GM21526 (cell line): ENCODE measurements around the gene GET4.

Experiments
- ATAC-seq: cut with Tn5 transposase; IDR thresholded peaks from one replicate; pipeline ENCODE4 v1.9.1; 2021; ENCODE audit warnings: moderate library complexity; ENCODE audit not compliant: unreplicated experiment, low FRiP score

The GET4 gene

DNA sequence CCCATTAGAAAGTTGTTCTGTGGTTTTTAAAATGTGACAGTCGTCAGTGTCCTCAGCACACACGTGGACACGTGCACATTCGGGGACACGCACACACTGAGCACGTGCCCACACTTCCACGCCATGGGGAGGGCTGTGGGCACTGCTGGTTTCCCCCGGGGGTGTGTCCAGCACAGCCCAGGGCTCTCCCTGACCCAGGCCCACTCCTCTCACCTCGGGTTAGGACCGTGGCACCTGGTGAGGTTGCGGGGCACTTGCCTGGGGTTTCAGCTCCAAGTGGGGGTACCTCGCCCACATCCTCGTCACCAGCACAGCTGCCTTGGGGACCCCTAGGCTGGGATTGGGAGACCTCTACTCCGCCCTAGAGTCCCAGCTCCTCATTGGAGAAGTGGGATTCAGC, 20.7 kb downstream of the GET4 start:
- ATAC-seq = no peak

DNA sequence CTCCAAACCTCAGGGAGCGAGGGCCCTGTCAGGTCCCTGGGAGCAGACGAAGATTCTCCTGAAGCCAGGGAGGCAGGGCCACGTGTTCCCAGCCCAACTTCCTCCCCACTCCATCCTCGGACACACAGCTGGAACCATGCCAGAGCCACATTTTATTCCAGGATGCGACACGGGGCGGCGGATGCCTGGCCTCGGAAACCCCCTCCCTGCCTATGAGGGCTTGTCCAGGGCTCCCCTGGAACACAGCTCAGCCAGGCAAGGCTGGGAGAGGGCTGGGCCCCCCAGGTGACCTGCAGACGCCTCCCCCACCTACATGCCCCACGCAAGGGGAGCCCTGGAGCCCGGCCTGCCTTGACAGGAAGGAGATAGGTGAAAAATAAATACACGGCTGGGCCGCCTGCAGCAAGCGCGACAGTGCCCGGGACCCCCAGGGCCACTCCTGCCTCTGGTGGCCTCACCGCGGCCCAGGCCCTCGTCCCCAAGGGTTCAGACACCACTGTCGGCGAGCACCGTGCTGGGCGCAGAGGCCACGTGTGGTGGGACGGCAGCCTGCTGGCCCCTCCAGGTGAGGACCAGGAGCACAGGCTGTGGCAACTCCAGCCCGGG, 21.5 kb downstream of the GET4 start:
- no peak for ATAC-seq

DNA sequence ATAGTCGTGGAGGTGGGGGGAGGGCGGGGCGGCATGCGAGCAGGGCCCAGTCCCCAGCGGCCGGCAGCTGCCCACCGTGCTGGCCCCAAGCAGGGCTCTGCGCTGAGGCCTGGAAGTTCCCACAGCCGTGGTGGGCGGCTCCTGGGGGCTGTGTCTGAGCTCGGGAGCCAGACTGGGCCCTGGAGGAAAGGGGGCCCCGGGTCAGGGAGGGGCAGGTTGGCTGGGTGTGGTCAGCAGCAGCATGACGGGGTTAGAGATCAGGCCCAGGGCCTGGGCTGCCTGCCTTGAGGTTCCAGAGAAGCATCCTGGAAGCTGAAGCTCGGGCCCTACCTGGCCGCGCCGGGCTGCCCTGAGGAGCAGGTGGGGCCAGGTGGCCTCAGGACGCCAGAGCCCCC, 22.1 kb downstream of the GET4 start:
- no peak for ATAC-seq

DNA sequence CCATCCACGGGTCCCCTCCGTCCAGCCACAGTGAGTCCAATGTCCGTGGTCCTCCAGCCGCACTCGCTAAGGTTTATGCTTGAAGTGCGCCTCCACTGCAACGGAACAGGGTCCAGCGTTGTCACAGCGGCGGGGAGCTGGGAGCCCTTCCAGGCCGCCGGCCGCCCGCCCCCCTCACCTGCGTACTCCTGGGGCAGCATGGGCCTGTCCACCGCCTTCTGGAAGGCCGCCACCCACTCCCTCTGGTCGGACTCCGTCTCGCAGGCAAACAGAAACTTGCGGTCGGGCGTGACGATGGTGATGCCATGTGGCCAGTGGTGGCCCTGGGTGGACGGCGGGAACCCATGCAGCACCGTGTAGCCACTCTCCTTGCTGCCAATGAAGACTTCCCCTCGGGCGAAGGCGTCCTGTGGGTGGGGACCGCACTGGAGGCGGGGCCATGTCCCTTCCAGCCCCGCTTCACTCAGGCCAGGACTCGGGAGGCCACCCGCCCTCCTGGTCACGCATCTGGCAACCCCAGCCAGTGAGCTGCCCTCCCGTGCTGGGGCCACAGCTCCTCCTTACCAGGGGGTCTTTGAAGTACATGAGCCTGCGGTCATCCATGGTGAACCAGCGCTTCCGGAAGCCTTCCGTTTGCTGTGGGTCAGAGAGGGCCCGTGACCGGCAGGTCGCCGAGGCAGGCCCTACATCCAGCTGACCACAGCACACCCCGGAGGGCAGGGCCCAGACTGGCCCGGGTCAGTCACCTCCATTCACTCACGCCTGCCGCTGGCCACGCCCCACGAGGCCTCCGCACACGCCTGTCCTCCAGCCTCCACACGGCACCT, 22.7 kb downstream of the GET4 start:
- ATAC-seq = no peak

DNA sequence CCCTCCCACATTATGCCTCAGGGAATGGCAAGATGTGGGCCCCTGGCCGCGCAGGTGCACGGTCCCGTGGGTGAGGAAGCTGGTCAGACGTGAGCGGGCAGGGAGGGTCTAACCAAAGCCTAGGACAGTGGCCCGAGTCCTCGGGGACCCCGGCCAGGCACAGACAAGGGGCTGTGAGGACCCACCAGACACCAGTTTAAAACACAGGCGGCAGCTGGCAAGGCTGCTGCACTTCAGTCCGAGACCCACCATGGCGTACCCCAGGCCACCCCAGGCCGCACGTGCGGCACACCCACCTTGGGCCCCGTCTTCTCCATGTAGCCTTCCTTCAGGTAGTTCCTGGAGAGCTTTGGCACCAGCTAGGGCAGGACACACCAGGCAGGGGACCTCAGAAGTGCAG, 23.5 kb downstream of the GET4 start:
- ATAC-seq = no peak

DNA sequence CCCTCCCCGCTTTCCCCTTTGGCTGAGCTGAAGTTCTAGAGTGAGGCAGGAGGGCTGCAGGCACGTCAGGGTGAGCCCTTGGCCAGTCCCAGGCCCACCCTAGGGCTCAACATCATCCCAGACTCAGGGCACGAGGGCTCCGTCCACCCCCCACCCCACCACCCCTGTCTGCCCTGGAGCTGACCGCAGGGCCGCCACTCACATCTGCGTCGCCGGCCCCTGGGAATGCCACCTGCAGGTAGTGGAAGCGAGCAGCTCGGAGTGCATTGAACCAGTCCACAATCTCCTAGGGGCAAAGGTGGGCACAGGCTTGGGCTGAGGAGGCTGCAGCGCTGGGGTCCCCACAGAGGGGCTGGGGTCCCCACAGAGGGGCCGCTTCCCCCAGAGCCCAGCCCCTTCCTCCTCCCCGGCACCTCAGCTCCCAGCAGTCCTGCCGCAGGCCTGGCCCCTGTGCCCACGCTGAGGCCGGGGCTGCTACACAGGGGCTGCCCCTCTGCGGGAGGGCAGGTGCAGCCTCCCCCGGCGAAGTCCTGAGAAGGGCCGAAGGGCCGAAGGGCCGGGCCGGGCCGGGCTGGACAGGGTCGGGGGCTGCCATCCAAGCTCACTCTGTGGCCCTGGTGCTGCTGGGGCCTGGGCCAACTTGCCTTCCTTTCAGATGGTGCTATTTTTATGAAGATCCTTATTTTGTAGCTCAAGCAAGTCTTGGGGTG, 24.1 kb downstream of the GET4 start:
- no peak for ATAC-seq

DNA sequence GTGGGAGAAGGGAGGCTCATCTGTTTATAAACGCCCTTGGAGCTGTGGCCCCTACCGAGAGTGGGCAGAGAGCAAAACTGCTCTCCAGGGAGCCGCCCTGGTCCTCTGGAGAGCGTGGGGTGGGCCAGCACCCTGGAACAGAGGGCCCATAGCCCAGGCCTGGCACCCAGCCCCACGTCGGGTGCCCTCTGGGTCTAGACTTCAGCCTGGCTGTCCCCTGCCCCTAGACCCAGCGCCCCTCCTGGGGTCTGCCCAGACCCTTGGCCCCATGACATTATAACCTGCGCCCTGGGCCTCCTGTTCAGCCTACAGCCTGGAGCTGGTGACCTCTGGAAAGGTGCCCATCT, 24.7 kb downstream of the GET4 start:
- no peak for ATAC-seq

DNA sequence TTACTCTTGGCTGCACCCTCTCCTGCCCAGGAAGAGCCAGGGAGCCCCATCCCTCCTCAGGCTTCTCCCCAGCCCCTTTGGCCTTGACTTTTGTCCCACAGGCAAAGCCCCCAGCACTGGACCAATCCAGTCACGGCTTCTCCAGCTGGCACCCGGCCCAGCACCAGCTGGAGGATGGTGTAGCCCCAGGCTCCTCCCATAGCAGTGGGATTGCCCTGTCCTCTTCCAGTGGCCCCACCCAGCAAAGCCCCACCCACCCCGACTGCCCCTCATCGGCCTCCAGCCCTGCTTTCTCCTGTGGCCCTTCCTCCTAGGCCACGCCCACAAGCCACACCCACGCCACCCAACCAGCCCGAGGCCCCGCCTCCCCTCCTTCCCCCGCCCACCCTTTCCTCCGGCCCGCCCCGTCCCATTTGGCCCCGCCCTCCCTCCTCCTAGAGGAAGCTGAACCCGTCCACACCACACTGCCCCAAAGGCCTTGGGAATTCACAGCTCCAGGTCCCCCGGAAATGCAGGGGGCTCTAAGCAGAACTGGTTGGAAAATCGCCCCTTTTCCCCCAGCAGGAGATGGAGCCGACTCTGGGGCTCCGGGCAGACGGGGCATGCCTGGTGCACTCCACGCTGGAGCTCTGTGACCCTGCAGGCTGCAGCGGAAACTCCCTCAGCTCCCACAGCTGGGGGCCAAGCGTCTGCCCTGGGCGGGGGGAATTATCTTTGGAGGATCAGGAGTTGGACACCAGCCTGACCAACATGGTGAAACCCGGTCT, 25.2 kb downstream of the GET4 start:
- ATAC-seq = no peak

DNA sequence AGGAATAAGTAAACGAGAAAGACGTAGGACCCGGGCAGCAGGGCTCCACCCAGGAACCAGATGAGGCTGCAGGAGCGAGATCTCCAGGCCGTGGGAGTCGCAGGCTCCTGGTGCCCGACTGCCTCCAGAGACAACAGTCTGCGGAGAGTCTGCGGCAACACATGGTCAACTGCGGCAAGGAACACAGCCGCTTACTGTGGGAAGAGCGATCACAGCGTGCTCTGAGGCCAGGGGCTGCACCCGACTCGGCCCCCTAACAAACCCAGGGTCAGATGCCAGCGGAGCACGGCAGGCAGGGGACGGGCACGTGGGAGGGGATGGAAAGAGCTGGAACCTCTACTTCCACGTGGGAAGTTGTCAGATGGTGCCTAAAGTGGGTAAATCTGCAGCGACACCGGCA, 26.6 kb downstream of the GET4 start:
- ATAC-seq = no peak

DNA sequence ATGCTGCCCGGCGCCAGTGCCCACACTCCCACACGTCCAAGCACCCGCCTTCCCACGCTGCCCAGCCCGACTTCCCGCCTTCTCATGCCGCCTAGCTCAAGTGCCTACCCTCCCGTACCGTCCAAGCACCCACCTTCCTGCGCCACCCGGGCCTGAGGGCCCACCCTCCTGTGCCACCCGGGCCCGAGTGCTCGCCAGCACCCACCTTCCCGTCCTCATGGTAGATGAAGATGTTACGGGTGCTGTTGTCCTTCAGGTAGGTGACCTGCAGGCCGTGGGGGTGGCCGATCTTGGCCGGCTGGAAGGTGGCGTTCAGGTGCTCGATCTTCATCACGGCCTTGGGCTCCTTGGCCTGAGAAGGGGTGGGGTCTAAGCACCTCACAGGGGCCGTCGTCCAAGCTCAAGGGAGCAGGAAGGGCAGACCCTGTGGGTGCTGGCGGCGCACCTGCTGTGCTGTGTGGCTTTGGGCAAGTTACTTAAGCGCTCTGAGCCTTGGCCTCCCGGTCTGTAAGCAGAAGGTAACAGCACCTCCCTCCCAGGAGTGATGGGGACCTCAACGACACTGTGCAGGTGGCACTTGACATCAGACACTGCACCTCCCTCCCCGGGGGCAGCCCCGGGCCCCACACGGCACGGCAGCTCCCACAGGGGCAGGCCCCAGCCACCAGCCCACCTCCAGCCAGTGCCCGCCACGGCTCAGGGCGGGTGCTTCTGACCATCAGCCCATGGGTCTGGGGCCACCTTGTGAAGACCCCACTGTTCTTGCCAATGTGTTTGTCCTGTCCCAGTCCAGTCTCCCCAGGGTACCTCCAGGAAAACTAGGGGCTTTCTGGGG, 27.8 kb downstream of the GET4 start:
- no peak for ATAC-seq

DNA sequence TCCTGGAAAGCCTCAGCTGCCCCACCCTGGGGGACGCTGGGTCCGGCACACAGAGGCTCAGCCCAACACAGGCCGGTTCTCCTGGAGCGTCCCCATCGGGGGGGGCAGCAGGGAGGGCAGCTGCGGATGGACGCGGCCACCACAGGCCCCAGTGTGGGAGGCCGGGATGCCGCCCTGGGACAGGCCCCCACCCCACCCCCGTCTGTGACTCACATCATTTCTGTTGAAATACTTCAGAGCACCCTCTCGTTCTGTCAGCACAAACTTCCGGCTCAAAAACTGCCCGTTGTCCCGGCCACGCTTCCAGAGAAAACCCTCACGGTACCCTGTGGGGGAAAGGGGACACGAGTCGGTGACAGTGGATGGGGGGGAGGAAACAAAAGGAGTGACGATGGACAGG, 28.5 kb downstream of the GET4 start:
- no peak for ATAC-seq

DNA sequence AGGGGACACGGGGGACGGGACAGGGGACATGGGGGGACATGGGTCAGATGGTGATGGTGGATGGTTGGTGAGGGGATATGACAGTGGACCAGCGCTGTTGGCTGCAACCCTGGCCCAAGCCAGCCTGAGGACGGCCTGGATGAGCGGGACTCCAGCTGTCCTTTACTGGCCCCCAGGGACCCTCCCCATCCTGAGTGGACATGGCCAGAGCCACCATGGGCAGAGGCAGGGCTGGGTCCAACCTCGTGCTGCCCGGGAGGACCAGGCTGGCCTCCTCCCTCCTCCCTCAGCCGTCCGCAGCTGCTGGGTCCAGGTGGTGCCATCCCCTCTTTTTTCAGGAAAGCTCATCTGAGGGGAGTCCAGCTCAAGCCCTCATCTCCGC, 30.4 kb downstream of the GET4 start:
- no peak for ATAC-seq

DNA sequence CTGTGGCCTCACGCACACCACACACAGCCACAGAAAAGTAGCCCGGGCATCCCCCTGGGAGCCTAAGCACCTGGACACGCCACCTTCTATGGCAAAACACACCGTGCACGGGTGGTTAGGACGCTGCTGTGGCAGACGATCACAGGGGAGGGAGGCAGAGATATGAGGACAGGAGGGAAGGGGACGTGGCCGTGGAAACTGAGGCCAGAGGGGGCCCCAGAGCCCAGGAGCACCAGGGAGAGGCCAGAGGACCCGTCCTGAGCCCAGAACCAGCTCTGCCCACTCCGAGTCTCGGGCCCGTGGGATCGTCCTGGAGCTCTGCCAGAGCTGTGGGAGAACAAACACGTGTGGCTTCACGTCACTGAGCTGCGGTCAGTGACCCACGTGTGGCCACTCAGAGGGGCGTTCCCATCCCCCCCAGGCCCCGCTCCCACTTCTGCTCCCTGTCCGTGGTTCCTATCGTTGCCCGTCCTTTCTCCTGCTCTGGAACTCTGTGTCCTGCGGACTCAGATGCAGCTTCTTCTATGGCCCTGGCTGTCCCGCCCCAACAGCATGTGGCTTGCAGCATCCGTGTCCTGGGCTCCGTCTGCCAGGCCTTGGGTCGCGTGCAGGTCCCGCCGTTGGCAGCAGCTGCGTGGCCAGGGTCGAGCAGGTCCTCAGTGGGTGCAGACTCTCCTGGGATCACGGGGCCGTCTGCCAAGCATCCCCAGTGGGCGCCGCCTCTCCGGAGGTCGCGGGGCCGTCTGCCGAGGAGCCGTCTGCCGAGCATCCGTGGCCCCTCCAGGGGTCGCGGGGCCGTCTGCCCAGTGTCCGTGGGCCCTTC, 31.0 kb downstream of the GET4 start:
- no peak for ATAC-seq

DNA sequence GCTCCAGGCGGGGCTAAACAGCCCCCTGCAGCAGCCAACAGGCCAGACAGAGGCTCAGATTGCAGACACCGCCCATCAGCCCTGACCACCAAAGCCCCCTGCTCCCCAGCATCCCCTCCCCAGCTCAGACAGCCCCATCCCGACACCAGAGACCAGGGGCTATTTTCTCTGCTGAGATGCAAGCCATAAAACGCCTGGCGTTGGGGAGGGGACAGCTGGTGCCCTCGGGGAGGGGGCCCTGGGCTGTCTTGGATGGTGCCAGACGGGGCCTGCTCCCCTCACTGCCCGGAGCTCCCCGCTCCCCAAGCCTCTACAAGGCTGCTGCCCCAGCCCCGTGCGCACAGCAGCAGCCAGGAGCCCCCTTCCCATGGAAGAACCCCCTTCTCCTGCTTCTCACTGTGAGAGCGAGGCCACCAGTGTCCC, 31.8 kb downstream of the GET4 start:
- ATAC-seq = no peak

DNA sequence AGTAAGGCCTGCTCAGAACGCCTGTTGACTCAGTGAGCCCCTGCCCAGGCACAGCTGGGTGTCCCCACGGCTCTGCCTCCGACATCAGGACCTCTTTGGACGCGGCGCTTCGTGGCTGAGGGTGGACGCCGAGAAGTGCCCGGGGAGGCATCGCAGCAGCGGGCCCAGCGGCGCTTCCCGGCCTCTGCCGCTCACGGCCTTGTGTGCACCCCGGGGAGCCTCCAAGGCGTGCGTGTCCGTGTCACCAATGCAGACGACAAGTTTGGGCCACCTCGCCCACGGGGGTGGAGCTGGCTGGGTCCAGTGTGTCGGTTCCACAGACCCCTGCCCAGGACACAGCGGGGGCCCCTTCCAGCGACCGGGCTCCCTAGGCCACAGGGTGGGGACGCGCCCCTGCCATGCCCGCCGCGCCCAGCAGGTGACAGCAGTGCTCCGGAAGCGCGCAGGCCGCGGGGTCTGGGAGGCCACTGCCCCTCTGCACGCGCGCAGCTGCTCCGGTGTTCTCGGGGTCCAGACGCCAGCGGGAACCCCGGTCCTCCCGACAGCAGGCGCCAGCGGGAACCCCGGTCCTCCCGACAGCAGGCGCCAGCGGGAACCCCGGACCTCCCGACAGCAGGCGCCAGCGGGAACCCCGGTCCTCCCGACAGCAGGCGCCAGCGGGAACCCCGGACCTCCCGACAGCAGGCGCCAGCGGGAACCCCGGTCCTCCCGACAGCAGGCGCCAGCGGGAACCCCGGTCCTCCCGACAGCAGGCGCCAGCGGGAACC, 32.4 kb downstream of the GET4 start:
- ATAC-seq = peak; percentile 63

DNA sequence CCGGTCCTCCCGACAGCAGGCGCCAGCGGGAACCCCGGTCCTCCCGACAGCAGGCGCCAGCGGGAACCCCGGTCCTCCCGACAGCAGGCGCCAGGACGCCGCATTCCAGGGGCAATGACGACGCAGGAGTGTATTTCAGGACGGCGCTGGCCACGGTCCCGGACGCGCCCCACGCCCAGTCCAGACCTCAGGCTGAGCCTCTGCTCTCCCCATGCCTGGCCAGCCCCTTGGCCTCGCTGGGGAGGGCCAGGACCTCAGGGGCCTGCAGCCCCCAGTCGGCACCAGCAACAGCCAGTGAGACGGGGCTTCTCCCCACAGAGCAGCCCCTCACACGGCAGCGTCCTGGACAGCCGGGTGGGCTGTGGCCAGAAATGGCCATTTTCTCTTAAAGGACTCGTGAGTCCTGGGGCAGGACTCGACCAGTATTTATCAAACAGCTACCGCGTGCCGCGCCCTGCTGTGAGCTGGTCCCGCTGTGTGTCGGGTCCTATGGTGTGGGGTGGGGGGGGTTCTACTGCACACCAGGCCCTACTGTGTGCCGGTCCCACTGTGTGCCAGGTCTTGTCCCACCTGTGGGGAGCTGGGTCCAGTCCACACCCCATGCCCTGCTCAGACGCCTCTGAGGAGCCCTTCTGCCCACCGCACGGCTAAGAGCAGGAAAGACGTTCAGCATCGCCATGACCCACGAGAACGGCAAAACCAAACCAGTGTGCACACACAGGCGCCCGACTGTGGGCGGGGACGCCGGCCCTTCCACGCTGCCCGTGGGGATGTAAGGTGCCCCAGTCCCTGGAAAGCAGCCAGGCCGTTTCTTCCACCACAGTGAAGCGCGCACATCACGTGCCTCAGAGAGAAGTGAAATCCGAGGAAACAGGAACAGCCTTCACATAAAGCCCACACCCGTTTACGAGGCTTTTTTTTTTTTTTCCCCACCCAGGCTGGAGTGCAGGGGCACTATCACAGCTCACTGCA, 33.3 kb downstream of the GET4 start:
- ATAC-seq = no peak

DNA sequence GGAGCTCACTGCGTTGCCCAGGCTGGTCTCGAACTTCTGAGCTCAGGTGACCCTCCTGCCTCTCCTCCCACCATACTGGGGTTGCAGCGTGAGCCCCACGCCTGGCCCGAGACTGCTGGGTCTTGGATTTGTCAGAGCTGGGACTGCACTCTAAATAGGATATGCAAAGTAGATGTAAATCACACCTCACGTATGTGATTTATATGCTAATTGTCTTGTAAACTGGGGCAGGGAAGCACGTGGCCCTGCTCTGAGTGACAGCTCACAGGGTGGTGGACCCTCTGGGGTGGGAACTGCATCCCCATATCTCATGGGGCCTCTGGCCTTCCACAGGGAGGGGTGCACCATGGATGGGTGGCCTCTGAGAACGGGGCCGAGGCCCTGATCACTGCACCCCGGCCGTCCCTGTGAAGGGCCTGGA, 34.1 kb downstream of the GET4 start:
- no peak for ATAC-seq
